IPS DF 6.9 (cell line): ENCODE results near the gene MAPKAPK2.

Source experiments
- DNase-seq: peaks from one replicate; pipeline ENCODE4 v3.0.0-alpha.2; 2013; ENCODE audit warnings: low read depth, low spot score
- H3K27ac ChIP-seq: one replicate; pipeline ENCODE4 v1.5.1; 2013; ENCODE audit warnings: low read length, control low read depth
- H3K27me3 ChIP-seq: 2 replicates; pipeline ENCODE4 v1.6.1; 2013; ENCODE audit warnings: mild to moderate bottlenecking, low read length; ENCODE audit not compliant: control insufficient read depth, insufficient read depth
- H3K36me3 ChIP-seq: 2 replicates; pipeline ENCODE4 v1.6.1; 2013; ENCODE audit warnings: low read length; ENCODE audit not compliant: control insufficient read depth, insufficient read depth
- H3K4me1 ChIP-seq: 2 replicates; pipeline ENCODE4 v1.6.1; 2013; ENCODE audit warnings: low read length; ENCODE audit not compliant: control insufficient read depth, insufficient read depth
- H3K4me3 ChIP-seq: 2 replicates; pipeline ENCODE4 v1.5.1; 2013; ENCODE audit warnings: mild to moderate bottlenecking, low read length
- H3K9me3 ChIP-seq: 2 replicates; pipeline ENCODE4 v1.6.1; 2013; ENCODE audit warnings: low read length, inconsistent platforms; ENCODE audit not compliant: control insufficient read depth, insufficient read depth
- WGBS: extraction: QIAGEN DNeasy Blood & Tissue Kit; methylation state at CpG from one replicate; pipeline ENCODE4 v1.1.7; 2013; ENCODE audit warnings: mixed read lengths, missing lambda C conversion rate; ENCODE audit not compliant: insufficient read length, insufficient coverage; 5-methylcytosine and 5-hydroxymethylcytosine counted together

MAPKAPK2 gene

GRCh38 chr1:206651014-206651413, 33.7 kb upstream of the MAPKAPK2 start:
- Histone ChIP-seq H3K36me3 (no peaks in the 10 kb centered on the region), H3K27ac (no peak overlapping the region), H3K4me1 (no peaks in the 10 kb centered on the region), H3K9me3 (no peaks in the 10 kb centered on the region), H3K27me3 (no peaks in the 10 kb centered on the region), H3K4me3 (no peak overlapping the region)
- WGBS, result no CpG with 5 or more reads among the region's 3 CpGs
- no peak for DNase-seq

GRCh38 chr1:206651958-206652890, 32.5 kb upstream of the MAPKAPK2 start:
- Histone ChIP-seq H3K4me3 (no peak overlapping the region), H3K4me1 (no peaks in the 10 kb centered on the region), H3K9me3 (no peaks in the 10 kb centered on the region), H3K27me3 (peaks cover 2% of the 10 kb centered on the region; the same call in 1 of the 2 replicates), H3K27ac (no peak overlapping the region), H3K36me3 (no peaks in the 10 kb centered on the region)
- no peak for DNase-seq
- no CpG with 5 or more reads among the region's 5 CpGs for WGBS

- no peaks in the 10 kb centered on the region for H3K9me3 ChIP-seq
- H3K27me3 ChIP-seq, result peaks cover 5% of the 10 kb centered on the region; the same call in 1 of the 2 replicates
- DNase-seq, result no peak
- no peaks in the 10 kb centered on the region for H3K36me3 ChIP-seq
- no peak overlapping the region for H3K4me3 ChIP-seq
- WGBS, result no CpG with 5 or more reads among the region's 7 CpGs
- H3K4me1 ChIP-seq, result peaks cover 5% of the 10 kb centered on the region
- no peak overlapping the region for H3K27ac ChIP-seq
Observed at GRCh38 chr1:206653715-206654459, 30.8 kb upstream of the MAPKAPK2 start.

GRCh38 chr1:206654828-206655227, 29.9 kb upstream of the MAPKAPK2 start:
- no peaks in the 10 kb centered on the region for H3K9me3 ChIP-seq
- no CpG with 5 or more reads among the region's 2 CpGs for WGBS

GRCh38 chr1:206655471-206655882, 29.2 kb upstream of the MAPKAPK2 start:
- WGBS, result no CpG with 5 or more reads among the region's 4 CpGs
- H3K4me3 ChIP-seq, result no peak overlapping the region
- peaks cover 5% of the 10 kb centered on the region; the same call in 1 of the 2 replicates for H3K27me3 ChIP-seq
- H3K4me1 ChIP-seq, result peaks cover 5% of the 10 kb centered on the region
- no peaks in the 10 kb centered on the region for H3K36me3 ChIP-seq
- H3K27ac ChIP-seq, result no peak overlapping the region
- no peaks in the 10 kb centered on the region for H3K9me3 ChIP-seq
- DNase-seq, result no peak

More at GRCh38 chr1:206654828-206655227, 29.9 kb upstream of the MAPKAPK2 start:
- Histone ChIP-seq H3K4me3 (no peak overlapping the region), H3K27ac (no peak overlapping the region), H3K36me3 (no peaks in the 10 kb centered on the region), H3K27me3 (peaks cover 5% of the 10 kb centered on the region; the same call in 1 of the 2 replicates), H3K4me1 (peaks cover 5% of the 10 kb centered on the region)
- no peak for DNase-seq

- Histone ChIP-seq H3K27ac (no peak overlapping the region), H3K4me3 (no peak overlapping the region), H3K4me1 (peaks cover 5% of the 10 kb centered on the region), H3K9me3 (no peaks in the 10 kb centered on the region), H3K36me3 (no peaks in the 10 kb centered on the region), H3K27me3 (peaks cover 5% of the 10 kb centered on the region; the same call in 1 of the 2 replicates)
- DNase-seq, result no peak
- WGBS, result no CpG with 5 or more reads among the region's 3 CpGs
Observed at GRCh38 chr1:206656936-206657335, 27.8 kb upstream of the MAPKAPK2 start.

- Histone ChIP-seq H3K27ac (no peak overlapping the region), H3K4me3 (no peak overlapping the region), H3K4me1 (peaks cover 5% of the 10 kb centered on the region), H3K27me3 (peaks cover 9% of the 10 kb centered on the region; the same call in 1 of the 2 replicates), H3K9me3 (no peaks in the 10 kb centered on the region), H3K36me3 (no peaks in the 10 kb centered on the region)
- WGBS, result no CpG with 5 or more reads among the region's 6 CpGs
- DNase-seq, result no peak
Observed at GRCh38 chr1:206657751-206658150, 27.0 kb upstream of the MAPKAPK2 start.

- H3K27ac ChIP-seq, result no peak overlapping the region
- no peak overlapping the region for H3K4me3 ChIP-seq
- no peaks in the 10 kb centered on the region for H3K36me3 ChIP-seq
- H3K27me3 ChIP-seq, result peaks cover 9% of the 10 kb centered on the region; the same call in 1 of the 2 replicates
- H3K9me3 ChIP-seq, result no peaks in the 10 kb centered on the region
- no peak for DNase-seq
- WGBS, result no CpG with 5 or more reads among the region's 22 CpGs
- H3K4me1 ChIP-seq, result peaks cover 5% of the 10 kb centered on the region
Observed at GRCh38 chr1:206658264-206658980, 26.3 kb upstream of the MAPKAPK2 start.

GRCh38 chr1:206658981-206659273, 25.8 kb upstream of the MAPKAPK2 start:
- peaks cover 9% of the 10 kb centered on the region; the same call in 1 of the 2 replicates for H3K27me3 ChIP-seq
- WGBS, result no CpG with 5 or more reads among the region's 7 CpGs
- peaks cover 5% of the 10 kb centered on the region for H3K4me1 ChIP-seq
- H3K36me3 ChIP-seq, result no peaks in the 10 kb centered on the region
- no peaks in the 10 kb centered on the region for H3K9me3 ChIP-seq
- H3K27ac ChIP-seq, result no peak overlapping the region
- no peak for DNase-seq
- no peak overlapping the region for H3K4me3 ChIP-seq

GRCh38 chr1:206660136-206660535, 24.6 kb upstream of the MAPKAPK2 start:
- WGBS, result no CpG with 5 or more reads among the region's 4 CpGs
- no peak overlapping the region for H3K27ac ChIP-seq
- H3K4me3 ChIP-seq, result no peak overlapping the region
- no peak for DNase-seq
- peaks cover 9% of the 10 kb centered on the region; the same call in 1 of the 2 replicates for H3K27me3 ChIP-seq
- no peaks in the 10 kb centered on the region for H3K36me3 ChIP-seq
- peaks cover 5% of the 10 kb centered on the region for H3K4me1 ChIP-seq
- H3K9me3 ChIP-seq, result no peaks in the 10 kb centered on the region
